Measurements from ENCODE around the gene NUP50.
A peak's percentile ranks its signal among the peaks of the same experiment; 100 is the strongest.

NUP50 gene, protein sequence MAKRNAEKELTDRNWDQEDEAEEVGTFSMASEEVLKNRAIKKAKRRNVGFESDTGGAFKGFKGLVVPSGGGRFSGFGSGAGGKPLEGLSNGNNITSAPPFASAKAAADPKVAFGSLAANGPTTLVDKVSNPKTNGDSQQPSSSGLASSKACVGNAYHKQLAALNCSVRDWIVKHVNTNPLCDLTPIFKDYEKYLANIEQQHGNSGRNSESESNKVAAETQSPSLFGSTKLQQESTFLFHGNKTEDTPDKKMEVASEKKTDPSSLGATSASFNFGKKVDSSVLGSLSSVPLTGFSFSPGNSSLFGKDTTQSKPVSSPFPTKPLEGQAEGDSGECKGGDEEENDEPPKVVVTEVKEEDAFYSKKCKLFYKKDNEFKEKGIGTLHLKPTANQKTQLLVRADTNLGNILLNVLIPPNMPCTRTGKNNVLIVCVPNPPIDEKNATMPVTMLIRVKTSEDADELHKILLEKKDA

DNA sequence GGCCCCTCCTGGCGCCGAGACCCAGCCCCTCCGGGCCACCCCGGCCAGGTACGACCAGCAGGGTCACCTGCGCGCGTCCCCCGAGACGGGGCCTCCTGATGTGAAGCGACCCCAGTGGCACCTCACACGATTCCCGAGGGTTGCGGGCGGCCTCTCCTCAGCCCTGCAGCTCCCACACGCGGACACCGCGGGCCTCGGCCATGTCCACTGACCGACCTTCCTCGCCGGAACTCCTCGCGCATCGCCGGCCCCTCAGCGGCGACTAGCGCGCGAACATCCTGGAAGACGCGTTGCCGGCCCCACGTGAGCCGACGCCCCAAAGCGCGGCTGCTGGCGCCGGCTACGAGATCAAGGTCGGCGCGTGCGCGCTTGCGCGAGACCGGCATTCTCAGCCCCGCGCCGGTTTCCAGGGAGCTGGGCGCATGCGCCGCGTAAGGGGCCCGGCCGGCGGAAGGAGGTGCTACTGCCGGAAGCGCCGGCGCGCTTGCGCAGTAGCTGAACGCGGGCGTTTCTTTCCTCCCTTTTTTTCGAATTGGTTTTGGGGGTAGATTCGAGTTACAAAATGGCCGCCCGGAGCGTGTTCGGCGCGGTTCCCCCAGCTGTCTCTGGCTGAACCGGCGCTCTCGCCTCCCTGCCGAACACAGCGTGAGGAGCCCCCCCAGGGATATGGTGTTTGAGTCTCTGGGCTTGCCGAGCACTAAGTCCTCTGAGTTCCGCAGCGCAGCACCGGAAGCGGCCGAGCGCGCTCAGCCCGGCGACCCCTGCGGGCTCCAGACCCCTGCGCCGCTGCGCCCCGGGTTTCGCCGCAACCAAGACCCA is at the start of gene NUP50:
Gene NUP50 (plus strand): TSS at position 475 of the 819 bp plus-strand sequence. CDS start 4,253 bp downstream, outside the sequence.
- DNase-seq (ENCODE audit: low spot score), result peak; percentile 97

DNA sequence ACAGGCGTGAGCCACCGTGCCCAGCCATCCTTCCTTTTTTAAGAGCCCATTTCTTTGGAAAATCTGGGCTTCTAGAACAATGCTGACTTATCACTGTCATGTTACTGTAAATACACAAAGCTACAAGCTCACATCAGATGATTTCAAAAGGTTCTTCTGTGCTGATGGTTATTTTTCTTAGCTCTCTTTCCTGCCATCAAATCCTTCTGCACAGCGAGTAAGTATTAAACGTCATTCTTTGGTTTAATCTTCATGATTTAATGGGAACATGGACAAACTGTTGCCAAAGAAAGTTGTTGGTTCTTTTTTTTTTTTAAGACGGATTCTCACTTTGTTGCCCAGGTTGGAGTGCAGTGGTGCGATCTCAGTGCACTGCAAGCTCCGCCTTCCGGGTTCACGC is 43.3 kb upstream of the NUP50 start:
- no peak for DNase-seq (ENCODE audit: low spot score)

DNA sequence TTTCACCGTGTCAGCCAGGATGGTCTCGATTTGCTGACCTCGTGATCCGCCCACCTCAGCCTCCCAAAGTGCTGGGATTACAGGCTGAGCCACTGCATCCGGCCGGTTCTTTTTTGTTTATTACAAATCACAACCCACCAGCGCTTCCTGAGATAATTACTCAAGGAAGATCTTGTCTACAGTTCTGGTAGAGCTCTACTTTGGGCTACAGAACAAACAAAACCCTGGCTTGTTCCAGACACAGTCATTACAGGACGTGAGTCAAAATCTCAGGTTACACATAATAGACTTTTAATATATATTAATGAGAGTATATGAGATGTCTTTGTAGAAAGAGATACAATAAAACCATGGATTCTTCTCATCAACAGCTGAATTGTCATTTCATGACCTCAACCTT is 42.8 kb upstream of the NUP50 start:
- no peak for DNase-seq (ENCODE audit: low spot score)

DNA sequence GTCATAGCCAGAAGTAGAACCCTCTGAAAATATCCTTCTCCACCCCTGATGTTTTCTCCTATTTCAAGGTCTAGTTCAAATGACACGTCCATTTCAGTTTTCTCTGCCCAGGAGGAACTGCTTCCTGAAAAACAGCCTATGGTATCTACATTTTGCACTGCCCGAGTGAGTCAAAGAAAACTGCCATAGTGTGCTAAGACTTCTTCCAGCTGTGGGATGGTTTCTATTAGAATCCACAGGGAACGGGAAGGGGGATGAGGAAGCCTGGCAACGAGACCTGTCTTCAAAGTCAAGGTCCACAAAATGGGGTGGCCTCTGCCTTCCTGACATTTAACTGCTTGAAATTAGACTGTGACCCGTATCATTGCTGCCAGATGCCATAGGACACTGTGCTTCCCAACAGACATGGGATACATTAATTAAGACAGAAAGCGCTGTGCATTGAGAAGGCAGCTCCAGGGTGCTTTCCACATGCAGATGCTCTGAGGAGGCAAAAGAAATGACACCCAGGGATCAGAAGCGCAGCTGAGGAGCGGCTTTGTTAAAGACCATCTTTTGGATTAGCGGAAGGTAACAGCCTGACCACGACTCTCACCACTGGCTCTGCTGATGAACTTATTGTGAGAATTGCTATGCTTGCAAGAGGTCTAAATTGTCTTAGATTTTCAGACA is 39.4 kb upstream of the NUP50 start:
- DNase-seq (ENCODE audit: low spot score), result no peak

DNA sequence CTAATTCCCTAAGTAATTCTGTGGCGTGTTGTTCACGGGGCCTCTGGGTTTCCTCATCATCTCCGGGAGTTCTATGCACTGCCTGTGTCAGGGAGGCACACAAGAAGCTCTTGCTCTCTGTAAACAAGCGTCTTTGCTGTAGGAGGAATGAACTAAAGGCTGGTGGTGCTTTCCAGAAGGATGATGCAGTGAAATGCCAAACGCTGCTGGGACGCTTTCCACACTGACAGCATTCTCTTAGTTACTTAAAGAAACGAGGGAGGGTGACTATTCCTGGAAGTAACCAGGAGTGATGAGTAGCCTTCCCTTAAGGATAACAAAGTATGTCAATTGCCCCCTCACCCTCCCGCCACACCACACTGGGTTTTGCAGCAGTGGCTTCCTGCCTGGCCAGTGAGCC is 38.5 kb upstream of the NUP50 start:
- DNase-seq (ENCODE audit: low spot score), result no peak

GRCh38 chr22:45127866-45128265 is 35.9 kb upstream of the NUP50 start:
- DNase-seq (ENCODE audit: low spot score), result no peak

- DNase-seq (ENCODE audit: low spot score), result no peak
Measured at GRCh38 chr22:45129703-45130524, 33.8 kb upstream of the NUP50 start.

DNA sequence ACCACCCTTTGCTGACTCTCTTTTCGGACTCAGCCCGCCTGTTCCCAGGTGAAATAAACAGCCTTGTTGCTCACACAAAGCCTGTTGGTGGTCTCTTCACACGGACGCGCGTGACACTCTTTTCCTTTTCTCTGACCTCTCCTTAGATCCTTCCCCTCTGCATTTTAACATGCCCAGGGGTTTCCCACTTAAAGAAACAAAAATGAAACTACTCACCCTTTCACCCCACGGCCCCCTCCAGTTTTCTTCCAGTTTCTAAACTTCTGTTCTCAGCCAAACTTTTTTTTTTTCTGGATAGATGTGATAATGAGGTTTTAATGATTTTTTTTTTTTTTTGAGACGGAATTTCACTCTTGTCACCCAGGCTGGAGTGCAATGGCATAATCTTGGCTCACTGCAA is 32.8 kb upstream of the NUP50 start:
- DNase-seq (ENCODE audit: low spot score), result no peak

GRCh38 chr22:45131749-45132148 is 32.0 kb upstream of the NUP50 start:
- no peak for DNase-seq (ENCODE audit: low spot score)

DNA sequence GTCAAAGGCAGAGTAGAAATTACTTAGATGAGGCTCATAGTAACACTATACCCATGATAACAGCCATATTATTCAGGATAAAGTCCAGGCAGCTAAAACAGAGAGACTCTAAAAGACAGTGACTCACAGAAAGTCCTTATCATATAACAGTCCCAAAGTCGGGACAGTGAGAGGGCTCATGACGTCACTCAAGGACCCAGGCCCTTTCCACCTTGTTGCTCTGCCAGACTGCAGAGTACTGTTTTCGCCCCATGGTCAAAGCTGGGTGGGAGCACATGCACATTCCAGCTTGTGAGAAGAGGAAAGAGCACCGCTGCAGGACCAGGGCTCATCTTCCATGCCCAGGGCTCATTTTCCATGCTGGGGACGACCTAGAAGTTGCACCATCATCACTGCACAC is 29.4 kb upstream of the NUP50 start:
- DNase-seq (ENCODE audit: low spot score), result no peak

DNA sequence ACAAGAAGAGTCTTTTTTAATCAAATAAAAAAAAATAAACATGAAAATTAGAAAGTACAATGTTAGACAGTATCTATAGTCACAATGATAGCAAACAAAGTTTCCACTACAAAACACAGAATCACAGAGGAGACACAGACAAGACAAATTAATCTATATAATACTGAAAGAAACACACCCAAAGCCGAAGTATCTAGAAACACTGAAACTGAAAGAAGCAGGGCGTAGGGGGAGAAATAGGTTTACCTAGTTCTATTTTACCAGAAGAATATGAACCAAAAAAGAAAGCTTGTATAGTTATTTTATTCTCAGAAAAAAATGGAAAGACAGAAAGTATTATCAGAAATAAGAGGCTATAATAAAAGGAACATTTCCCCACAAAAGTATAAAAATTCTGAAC is 27.1 kb upstream of the NUP50 start:
- DNase-seq (ENCODE audit: low spot score), result no peak

GRCh38 chr22:45139693-45140092 is 24.0 kb upstream of the NUP50 start:
- no peak for DNase-seq (ENCODE audit: low spot score)

DNA sequence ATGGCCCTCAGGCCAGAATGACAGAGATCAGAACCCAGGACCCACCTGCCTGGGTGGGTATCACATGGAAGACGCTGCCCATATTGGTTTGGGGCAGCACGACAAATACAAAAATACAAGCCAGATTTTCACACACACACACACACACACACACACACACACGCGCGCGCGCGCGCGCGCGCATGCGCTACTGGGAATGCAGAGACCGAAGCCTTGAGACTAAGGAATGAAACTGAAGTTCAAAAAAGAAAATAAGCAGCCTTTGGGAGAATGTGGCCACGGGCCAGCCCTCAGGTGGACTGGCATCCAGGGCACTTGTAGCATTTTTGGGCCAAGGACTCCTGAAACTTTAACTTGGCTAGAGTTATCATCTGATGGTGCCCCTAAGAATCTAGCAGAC is 21.3 kb upstream of the NUP50 start:
- no peak for DNase-seq (ENCODE audit: low spot score)

DNA sequence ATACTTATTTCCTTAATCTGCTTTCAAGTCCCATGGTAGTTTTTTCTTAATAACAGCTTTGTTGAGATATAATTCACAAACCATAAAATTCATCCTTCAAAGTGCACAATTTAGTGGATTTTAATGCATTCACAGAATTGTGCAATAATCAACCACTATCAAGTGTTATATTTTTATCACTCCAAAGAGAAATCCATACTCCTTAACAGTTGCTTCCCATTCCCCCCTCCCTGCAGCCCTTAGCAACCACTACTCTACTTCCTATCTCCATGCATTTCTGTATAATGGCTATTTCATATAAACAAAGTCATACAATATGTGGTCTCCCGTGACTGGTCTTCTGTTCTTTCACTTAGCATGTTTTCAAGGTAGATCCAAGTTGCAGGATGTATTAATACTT is 18.8 kb upstream of the NUP50 start:
- no peak for DNase-seq (ENCODE audit: low spot score)

DNA sequence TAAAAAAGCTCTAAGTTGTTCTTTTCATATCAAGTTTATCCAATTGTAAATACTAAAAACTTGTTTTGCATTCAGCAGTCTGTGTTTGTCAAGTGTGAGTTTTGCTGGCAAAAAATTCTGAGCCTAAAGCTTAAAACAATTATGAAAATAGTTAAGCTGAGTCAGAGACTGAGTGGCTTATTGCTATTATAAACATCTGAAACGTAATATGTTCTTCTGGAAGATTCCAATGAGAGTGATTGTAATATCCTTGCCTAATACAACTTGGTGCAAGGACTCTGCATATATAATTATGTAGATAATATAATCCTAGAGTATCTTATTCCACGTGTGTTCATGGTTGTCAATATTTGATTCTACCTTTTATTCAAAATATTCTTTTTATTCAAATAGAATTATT is 14.1 kb upstream of the NUP50 start:
- DNase-seq (ENCODE audit: low spot score), result no peak

DNA sequence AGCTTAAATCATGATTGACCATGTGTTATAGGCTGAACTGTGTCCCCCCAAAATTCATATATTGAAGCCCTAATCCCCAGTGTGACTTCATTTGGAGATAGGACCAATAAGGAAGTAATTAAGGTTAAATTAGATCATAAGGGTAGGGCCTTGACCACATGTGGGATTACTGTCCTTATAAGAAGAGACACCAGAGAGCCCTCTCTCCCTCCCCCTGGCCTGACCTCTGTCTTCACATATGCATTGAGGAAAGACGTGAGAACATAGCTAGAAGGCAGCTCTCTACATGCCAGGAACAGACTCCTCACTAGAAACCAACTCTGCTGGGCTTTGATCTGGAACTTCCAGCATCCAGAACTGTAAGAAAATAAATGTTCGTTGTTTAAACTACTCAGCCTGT is 13.6 kb upstream of the NUP50 start:
- DNase-seq (ENCODE audit: low spot score), result no peak

DNA sequence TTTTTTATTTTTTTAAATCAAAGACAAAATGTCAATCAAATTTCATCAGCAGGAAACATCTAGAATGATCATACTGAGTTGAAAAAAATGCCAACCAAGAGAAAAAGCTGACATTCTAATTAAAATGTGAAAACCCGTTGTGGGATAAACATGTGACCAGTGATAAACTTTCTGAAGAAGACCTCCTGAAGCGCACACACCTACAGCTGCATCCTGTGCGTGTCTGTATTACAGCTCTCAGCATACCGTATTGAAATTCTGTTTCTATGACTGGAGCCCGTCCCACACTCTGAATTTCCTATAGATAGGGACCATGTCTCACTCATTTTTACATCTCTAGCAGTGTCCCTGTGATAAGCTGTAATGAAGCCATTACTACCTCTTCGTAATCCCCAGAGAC is 12.2 kb upstream of the NUP50 start:
- no peak for DNase-seq (ENCODE audit: low spot score)

GRCh38 chr22:45154383-45154782 is 9.3 kb upstream of the NUP50 start:
- DNase-seq (ENCODE audit: low spot score), result no peak

- no peak for DNase-seq (ENCODE audit: low spot score)
Measured at GRCh38 chr22:45155050-45155840, 8.5 kb upstream of the NUP50 start.

- DNase-seq (ENCODE audit: low spot score), result no peak
Measured at GRCh38 chr22:45157907-45158306, 5.8 kb upstream of the NUP50 start.

Measured in NAMALWA (cell line).